ENCODE data around the gene ARHGAP24.

Gene ARHGAP24

DNA sequence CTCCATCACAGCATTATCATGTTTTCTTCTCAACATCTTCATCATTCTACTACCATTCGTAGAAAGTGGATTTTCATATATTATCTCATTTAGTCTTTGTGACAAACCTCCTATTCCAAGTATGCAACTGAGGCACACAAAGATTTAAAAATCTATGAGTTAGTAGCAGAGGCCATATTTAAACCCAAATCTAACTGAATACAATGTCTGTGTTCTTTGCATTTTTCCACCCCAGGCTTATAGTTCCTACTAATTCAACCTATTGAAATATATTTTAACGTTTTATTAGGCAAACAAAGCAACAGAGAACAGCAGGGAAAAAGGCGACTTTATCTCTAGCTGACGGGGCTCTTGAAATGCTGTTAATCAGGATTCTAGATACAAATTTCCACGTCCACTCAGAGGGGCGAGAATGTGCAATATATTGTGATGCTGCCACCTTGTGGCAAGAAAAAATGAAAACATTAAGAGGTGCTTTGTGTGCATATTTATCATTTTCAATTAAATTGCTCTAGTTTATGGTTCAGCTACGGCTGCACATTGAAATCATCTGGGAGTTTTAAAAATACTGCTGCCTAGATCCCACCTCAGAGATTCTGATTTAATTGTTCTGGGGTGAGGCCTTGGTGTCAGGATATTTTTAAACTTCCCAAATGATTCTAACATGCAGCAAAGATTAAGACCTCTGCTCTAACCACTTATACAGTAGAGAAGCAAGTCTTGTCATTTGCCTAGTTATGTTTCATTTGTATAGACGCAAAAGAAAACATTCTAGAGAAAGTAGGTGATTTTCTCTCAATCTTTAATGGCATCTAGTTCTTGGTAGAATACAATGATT lies 569.0 kb downstream of the ARHGAP24 start:
- DNase-seq (ENCODE audit: extremely low read depth in 1 of 2, low read depth in 1 of 2) = no peak

DNA sequence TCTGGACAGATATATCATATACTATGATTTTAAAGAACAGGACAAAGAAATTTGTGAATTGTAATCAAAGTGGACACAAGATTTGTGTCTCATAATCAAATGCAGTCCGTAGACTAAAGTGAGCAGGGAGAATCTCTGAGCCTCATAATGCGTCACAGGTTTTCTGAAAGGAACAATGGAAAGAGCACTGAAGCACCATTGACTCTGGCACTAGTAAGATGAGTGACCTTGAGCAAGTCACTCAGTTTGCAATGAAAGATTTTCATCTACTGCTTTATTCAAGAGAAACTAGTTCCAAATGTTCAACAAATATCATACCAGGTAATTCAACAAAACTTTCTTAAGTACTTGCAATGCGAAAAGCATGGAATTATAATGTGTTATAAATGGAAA lies 569.6 kb downstream of the ARHGAP24 start:
- DNase-seq (ENCODE audit: extremely low read depth in 1 of 2, low read depth in 1 of 2) = no peak

DNA sequence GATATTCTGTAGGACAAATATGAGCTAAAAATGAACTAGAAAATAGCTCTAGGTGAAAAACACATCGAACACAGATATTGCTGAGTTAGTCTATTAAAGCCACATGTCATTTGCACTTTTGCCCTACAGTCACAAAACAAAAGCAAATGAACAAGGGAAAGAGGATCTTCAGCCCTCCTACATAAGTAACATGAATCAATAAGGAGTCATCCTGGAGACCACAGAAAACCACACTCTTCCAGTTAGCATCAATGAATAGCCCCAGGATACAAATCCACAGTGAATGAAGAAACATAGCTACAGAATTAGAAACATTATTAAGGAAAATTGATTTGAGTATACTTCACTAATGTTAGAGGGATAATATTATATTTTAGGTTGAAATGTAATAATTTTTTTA lies 573.5 kb downstream of the ARHGAP24 start:
- no peak for DNase-seq (ENCODE audit: extremely low read depth in 1 of 2, low read depth in 1 of 2)

GRCh38 chr4:86050496-86050895 lies 575.5 kb downstream of the ARHGAP24 start:
- DNase-seq (ENCODE audit: extremely low read depth in 1 of 2, low read depth in 1 of 2) = no peak
